ENCODE results near the gene HRK. TPM values are rescaled to one million over a fixed set of nuclear protein-coding genes. Genes with fewer than 3 reads are reported as not detected.

HRK gene
- total and polyA plus RNA-seq, 2 of the 8 experiments (the other 6 are each of a cell fraction or from before 2014, with no cell fraction given): 1.6 to 2.7 TPM

GRCh38 chr12:116874324-116874995 lies 6.8 kb downstream of the HRK start:
- Histone ChIP-seq H2BK5ac (ENCODE audit: low read depth, low read length) (no peak overlapping the region), H3K18ac (ENCODE audit: extremely low read depth, low read length) (no peak overlapping the region), H3K27ac (ENCODE audit: low read depth, low read length) (no peak overlapping the region), H3K27me3 (replicated peaks in 1 of 4; ENCODE audit: control insufficient read depth in 3 of 4, extremely low read depth in 1 of 4, insufficient read depth in 3 of 4, low read length in 3 of 4) (peaks cover 18 to 24% (median 24%) of the 10 kb centered on the region in 4 experiments), H3K4me3 (ENCODE audit: extremely low read depth in 1 of 4, insufficient read depth in 2 of 4, low read depth in 3 of 4, low read length in 4 of 4) (no peak overlapping the region), H3K79me1 (ENCODE audit: low read depth, low read length) (no peaks in the 10 kb centered on the region), H3K56ac (replicated peaks; ENCODE audit: insufficient read length, low read depth, low read length) (no peak overlapping the region), H4K91ac (replicated peaks; ENCODE audit: insufficient read length, low read length) (no peak overlapping the region), H3K4me2 (ENCODE audit: insufficient read depth in 1 of 2, low read depth in 2 of 2, low read length in 2 of 2) (no peak overlapping the region), H3K23me2 (ENCODE audit: low read depth, low read length) (peaks cover 10% of the 10 kb centered on the region; the same call in 1 of the 2 replicates), H2AFZ (ENCODE audit: low read length) (no peak overlapping the region), H3K4ac (replicated peaks; ENCODE audit: insufficient read length, low read depth, low read length) (no peak overlapping the region), H2BK20ac (ENCODE audit: low read length) (no peak overlapping the region), H3K9ac (replicated peaks in 1 of 4; ENCODE audit: extremely low read depth in 1 of 4, low read depth in 3 of 4, low read length in 3 of 4) (no peak overlapping the region), H3K9me3 (ENCODE audit: insufficient read depth in 2 of 2, low read depth in 1 of 2, low read length in 1 of 2) (peaks cover 0 to 3% of the 10 kb centered on the region in 2 experiments; a peak in 1 of 4 replicates), H2BK120ac (replicated peaks; ENCODE audit: low read depth, low read length) (no peak overlapping the region), H4K5ac (ENCODE audit: insufficient read length, low read depth, low read length) (no peak overlapping the region), H3K14ac (ENCODE audit: insufficient read length) (no peak overlapping the region), H4K8ac (ENCODE audit: extremely low read depth, insufficient read depth, low read length) (no peak overlapping the region), H3K36me3 (ENCODE audit: control insufficient read depth in 2 of 4, insufficient read depth in 4 of 4, low read length in 3 of 4) (peaks cover 0 to under 1% (median 0%) of the 10 kb centered on the region in 4 experiments; a peak in 1 of 8 replicates), H2AK5ac (ENCODE audit: low read depth, low read length) (no peak overlapping the region), H3K23ac (ENCODE audit: insufficient read length) (no peak overlapping the region), H3K4me1 (replicated peaks in 1 of 4; ENCODE audit: control insufficient read depth in 3 of 4, insufficient read depth in 4 of 4, low read length in 3 of 4) (peaks cover 2 to 14% (median 7%) of the 10 kb centered on the region in 4 experiments), H3K79me2 (ENCODE audit: control insufficient read depth in 1 of 2, insufficient read depth in 2 of 2, low read length in 2 of 2) (no peaks in the 10 kb centered on the region; a peak in 1 of 4 replicates), H2BK15ac (ENCODE audit: low read length) (no peak overlapping the region), H4K20me1 (replicated peaks in 1 of 2; ENCODE audit: control insufficient read depth in 1 of 2, insufficient read depth in 2 of 2, low read length in 2 of 2) (no peaks in the 10 kb centered on the region), H2BK12ac (ENCODE audit: low read depth, low read length) (no peak overlapping the region)
- CTCF ChIA-PET (ENCODE audit: partially characterized antibody): interaction anchor here (1.1 to 4.3 kb wide), 4 partner anchors 9 to 178 kb away, joined by 3 to 39 read pairs (median 5); no protein-coding TSS in a partner anchor
- POLR2A ChIA-PET (ENCODE audit: partially characterized antibody): interaction anchor here (0.6 to 1.5 kb wide), 3 partner anchors 14 to 237 kb away, joined by 3 read pairs; no protein-coding TSS in a partner anchor
- TF ChIP-seq GTF2F1 (IDR thresholded peaks at IDR 0.05; ENCODE audit: borderline replicate concordance, low read depth, low read length) (no peak), SP1 (IDR thresholded peaks at IDR 0.05; ENCODE audit: low read depth, low read length) (no peak), YY1 (IDR thresholded peaks at IDR 0.05; ENCODE audit: low read depth, low read length) (0 out of 2 replicates have a peak, but pooled peaks have one; percentile 63), ASH2L (IDR thresholded peaks at IDR 0.05; ENCODE audit: low read length) (no peak), NANOG (IDR thresholded peaks at IDR 0.05; ENCODE audit: insufficient read depth, low read depth, low read length, poor library complexity, severe bottlenecking) (no peak)
- DNase-seq (ENCODE audit: low read depth in 1 of 2, low spot score in 2 of 2) (no peak), FAIRE-seq (peak; percentile 62)
- 85% methylated on average over 4 of the region's 4 CpGs; no CpG with 5 or more reads in 1 of the 2 experiments for WGBS, 2 experiments (ENCODE audit: extremely low coverage in 1 of 2, insufficient coverage in 1 of 2, insufficient read length in 1 of 2, insufficient replicate concordance in 2 of 2, low coverage in 1 of 2, low lambda C conversion rate in 2 of 2, missing lambda C conversion rate in 1 of 2)
